K562 (cell line): ENCODE measurements around the gene CEACAM18. TPM values are rescaled to one million over a fixed set of nuclear protein-coding genes. Genes with fewer than 3 reads are reported as not detected.
A peak's percentile ranks its signal among the peaks of the same experiment; 100 is the strongest.

ENCODE experiments used
- ATAC-seq: fragments of 200-7000 bp; cut with Tn5 transposase; 3 replicates; pipeline ENCODE4 v1.9.1; 2020; ENCODE audit warnings: moderate library complexity
- BruUV-seq: library from RNA; stranded (reverse); fragments of 400-500 nt; replicated peaks from 2 replicates; lab custom pipeline; 2021; lab: Mats Ljungman, UMichigan
- CTCF ChIA-PET: fragments of 300-600 bp; formaldehyde crosslinking; extraction: SDS; loops from one replicate; lab custom pipeline; 2021; ENCODE audit warnings: low intra/inter-chr PET ratio; lab: Yijun Ruan, JAX
- POLR2A ChIA-PET: fragments of 300-600, 350-650 bp; sonication (Branson Sonifier 250); formaldehyde crosslinking; extraction: SDS; loops from one replicate; lab custom pipeline; 2021; ENCODE audit warnings: antibody characterized with exemption, inconsistent platforms; lab: Yijun Ruan, JAX
- DNase-seq, 4 experiments: peaks; one replicate each; pipeline versions ENCODE4 v3.0.0 to v3.0.0-alpha.2; 2011 to 2018; ENCODE audit warnings: low spot score in 3 of 4, mixed read lengths in 3 of 4; ENCODE audit errors: extremely low read depth in 1 of 4
- FAIRE-seq: peaks from 2 replicates; lab custom pipeline; 2011; peaks lifted over from hg19 to GRCh38; lab: Jason Lieb, UNC
- H2AFZ ChIP-seq: 2 replicates; pipeline ENCODE4 v1.6.0; 2011; ENCODE audit warnings: low read depth, low read length, control low read depth, inconsistent platforms
- H3K27ac ChIP-seq: fragments of 200-600 bp; 3 replicates; pipeline ENCODE4 v1.8.0; 2011; ENCODE audit warnings: low read depth, mild to moderate bottlenecking, control low read depth, inconsistent platforms, low read length, moderate library complexity, mixed read lengths; ENCODE audit errors: extremely low read depth
- H3K27me3 ChIP-seq, 2 experiments: fragments of 300-600 bp in 1 of 2; 2 replicates in 1 of 2; 3 replicates in 1 of 2; pipeline versions ENCODE4 v1.6.0 to v1.8.0; 2011; ENCODE audit warnings: inconsistent platforms in 2 of 2, low read length in 2 of 2, mild to moderate bottlenecking in 1 of 2, mixed read lengths in 1 of 2, moderate library complexity in 1 of 2; ENCODE audit not compliant: control insufficient read depth in 2 of 2, insufficient read depth in 2 of 2
- H3K36me3 ChIP-seq: fragments of 300-600 bp; 3 replicates; pipeline ENCODE4 v1.8.0; 2011; ENCODE audit warnings: mild to moderate bottlenecking, low read length, inconsistent platforms; ENCODE audit not compliant: control insufficient read depth, insufficient read depth
- H3K4me1 ChIP-seq, 2 experiments: fragments of 200-600 bp in 1 of 2; replicated peaks in 1 of 2; 2 replicates in 1 of 2; 3 replicates in 1 of 2; pipeline versions ENCODE4 v1.5.1 to v1.8.0; 2011; ENCODE audit warnings: inconsistent platforms in 2 of 2, low read length in 2 of 2, mild to moderate bottlenecking in 1 of 2, mixed read lengths in 1 of 2, moderate library complexity in 1 of 2; ENCODE audit not compliant: control insufficient read depth in 2 of 2, insufficient read depth in 2 of 2
- H3K4me2 ChIP-seq: 2 replicates; pipeline ENCODE4 v1.6.1; 2011; ENCODE audit warnings: low read length, control low read depth, inconsistent platforms, mixed read lengths; ENCODE audit not compliant: insufficient read depth
- H3K4me3 ChIP-seq: fragments of 200-600 bp; sonication (generic), shearing (Covaris generic); 2 replicates; pipeline ENCODE4 v1.5.1; 2016; ENCODE audit warnings: control low read depth, inconsistent platforms
- H3K79me2 ChIP-seq: fragments of 200-600 bp; 3 replicates; pipeline ENCODE4 v1.8.0; 2011; ENCODE audit warnings: low read length, inconsistent platforms; ENCODE audit not compliant: control insufficient read depth, insufficient read depth
- H3K9ac ChIP-seq, 2 experiments: 2 replicates each; pipeline versions ENCODE4 v1.6.0 to v1.6.1; 2011; ENCODE audit warnings: low read depth in 2 of 2, low read length in 2 of 2, control low read depth in 1 of 2, inconsistent platforms in 1 of 2, mild to moderate bottlenecking in 1 of 2, mixed read lengths in 1 of 2; ENCODE audit not compliant: insufficient read depth in 1 of 2
- H3K9me1 ChIP-seq: one replicate; pipeline ENCODE4 v1.6.0; 2011; ENCODE audit warnings: inconsistent platforms, mild to moderate bottlenecking, low read length, moderate library complexity; ENCODE audit not compliant: control insufficient read depth, insufficient read depth
- H3K9me3 ChIP-seq: replicated peaks from 2 replicates; pipeline ENCODE4 v1.5.1; 2011; ENCODE audit warnings: low read depth, low read length, inconsistent platforms; ENCODE audit not compliant: control insufficient read depth, insufficient read depth
- H4K20me1 ChIP-seq: replicated peaks from 2 replicates; pipeline ENCODE4 v1.6.1; 2011; ENCODE audit warnings: low read length, inconsistent platforms, mixed read lengths; ENCODE audit not compliant: control insufficient read depth, insufficient read depth
- ETV1 ChIP-seq: fragments of 450-650 bp; conservative IDR thresholded peaks from 2 replicates; pipeline ENCODE4 v1.6.1; 2016; ENCODE audit warnings: missing genetic modification characterization, control low read depth, low read depth, missing compliant biosample characterization
- NR3C1 ChIP-seq: sonication (generic); formaldehyde crosslinking; IDR thresholded peaks from 2 replicates; pipeline ENCODE4 v1.8.1; 2022; ENCODE audit warnings: missing genetic modification reagents
- RFX1 ChIP-seq: fragments of 450-650 bp; IDR thresholded peaks from 2 replicates; pipeline ENCODE4 v1.6.1; 2016; ENCODE audit warnings: mild to moderate bottlenecking, moderate library complexity
- TEAD1 ChIP-seq, 2 experiments: fragments of 450-650 bp in 1 of 2; sonication (generic) in 1 of 2; formaldehyde crosslinking; IDR thresholded peaks; 2 replicates each; pipeline versions ENCODE4 v1.4.0 to v1.8.0; 2020 to 2022; ENCODE audit warnings: mild to moderate bottlenecking in 2 of 2, missing genetic modification reagents in 1 of 2
- ZNF644 ChIP-seq: fragments of 200-800 bp; sonication (Bioruptor generic); IDR thresholded peaks from 2 replicates; pipeline ENCODE4 v1.6.1; 2016; ENCODE audit warnings: low read depth, missing genetic modification characterization, missing compliant biosample characterization
- WGBS: fragments of 100-300 bp; shearing (Covaris generic); methylation state at CpG from one replicate; pipeline ENCODE4 v1.1.6; 2016; ENCODE audit warnings: low coverage, mixed read lengths; ENCODE audit not compliant: insufficient coverage; ENCODE audit errors: missing lambda C conversion rate; 5-methylcytosine and 5-hydroxymethylcytosine counted together
- in situ Hi-C: fragments of 300-500 bp; cut with MboI; formaldehyde crosslinking; loops from 4 replicates; pipeline ENCODE4 v1.15.0; 2018; ENCODE audit warnings: inconsistent platforms, mixed read lengths
- intact Hi-C: fragments of 100-400 bp; cut with micrococcal nuclease; formaldehyde crosslinking; loops from 2 replicates; pipeline ENCODE4 v1.14.2; 2022
- polyA plus RNA-seq, 8 experiments: library from polyadenylated mRNA; depleted of rRNA in 4 of 8; stranded (reverse) in 5 of 8; unstranded in 3 of 8; fragments of >200 nt; fragmentation: Nextera tagmentation in 2 of 8; fragmentation: Illumina TruSeq in 1 of 8; extraction: Ambion mirVana in 2 of 8; extraction: Trizol in 1 of 8; gene quantifications; 2 replicates each; pipeline versions ENCODE4 v1.2.1 to v1.2.3, GENCODE V29; 2011 to 2014; ENCODE audit warnings: inconsistent platforms in 1 of 8, missing spikeins in 1 of 8
- total RNA-seq, 7 experiments: library from RNA; depleted of rRNA in 6 of 7; stranded (reverse); fragments of >200 nt in 6 of 7; fragmentation: Illumina TruSeq in 2 of 7; extraction: Trizol in 2 of 7; gene quantifications; 2 replicates each; pipeline versions ENCODE4 v1.2.1 to v1.2.3, GENCODE V29; 2011 to 2021; ENCODE audit warnings: low replicate concordance in 1 of 7
- TF ChIP-seq, protein P1 (sequence below), 2 experiments: fragments of 200-800 bp in 1 of 2; sonication (Bioruptor generic) in 1 of 2; sonication (generic) in 1 of 2; formaldehyde crosslinking in 1 of 2; IDR thresholded peaks in 1 of 2; conservative IDR thresholded peaks in 1 of 2; 2 replicates each; pipeline versions ENCODE4 v1.5.0 to v1.6.1; 2016 to 2020; ENCODE audit warnings: missing compliant biosample characterization in 1 of 2, missing genetic modification characterization in 1 of 2, missing genetic modification reagents in 1 of 2
- TF ChIP-seq, protein P2 (sequence below): sonication (generic); formaldehyde crosslinking; IDR thresholded peaks from 2 replicates; pipeline ENCODE4 v1.8.0; 2022; ENCODE audit warnings: missing genetic modification reagents, mild to moderate bottlenecking, borderline replicate concordance

CEACAM18 gene
- total and polyA plus RNA-seq, 9 of the 15 experiments (the other 6 are each of a cell fraction or from before 2014, with no cell fraction given), result 0.08 to 0.24 (median 0.15) TPM; not detected in 3

GRCh38 chr19:51524666-51525264 is 46.4 kb downstream of the CEACAM18 start (continued):
- no peak for TF ChIP-seq RFX1
- 0 out of 2 replicates have a peak, but pooled peaks have one; percentile 27 for TF ChIP-seq ZNF644 (tag)
- TF ChIP-seq, protein P1, sequence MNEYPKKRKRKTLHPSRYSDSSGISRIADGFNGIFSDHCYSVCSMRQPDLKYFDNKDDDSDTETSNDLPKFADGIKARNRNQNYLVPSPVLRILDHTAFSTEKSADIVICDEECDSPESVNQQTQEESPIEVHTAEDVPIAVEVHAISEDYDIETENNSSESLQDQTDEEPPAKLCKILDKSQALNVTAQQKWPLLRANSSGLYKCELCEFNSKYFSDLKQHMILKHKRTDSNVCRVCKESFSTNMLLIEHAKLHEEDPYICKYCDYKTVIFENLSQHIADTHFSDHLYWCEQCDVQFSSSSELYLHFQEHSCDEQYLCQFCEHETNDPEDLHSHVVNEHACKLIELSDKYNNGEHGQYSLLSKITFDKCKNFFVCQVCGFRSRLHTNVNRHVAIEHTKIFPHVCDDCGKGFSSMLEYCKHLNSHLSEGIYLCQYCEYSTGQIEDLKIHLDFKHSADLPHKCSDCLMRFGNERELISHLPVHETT (CRISPR knock-in tag; conservative IDR thresholded peaks at IDR 0.05 in 1 of 2, IDR thresholded peaks at IDR 0.05 in 1 of 2), result 0 out of 4 replicates have a peak, but pooled peaks of 1 of the 2 experiments have one; percentile 11
- TF ChIP-seq, all 486 proteins: peak for 11

GRCh38 chr19:51525651-51526050 is 47.3 kb downstream of the CEACAM18 start:
- CTCF ChIA-PET, result no interaction called here
- POLR2A ChIA-PET, result interaction anchor here (0.6 to 1.0 kb wide), 3 partner anchors 12 to 136 kb away, joined by 3 read pairs; no protein-coding TSS in a partner anchor
- Histone ChIP-seq H3K9me3 (no peaks in the 10 kb centered on the region), H3K4me1 (peaks cover 36 to 40% of the 10 kb centered on the region in 2 experiments), H3K4me3 (no peak overlapping the region), H3K9me1 (no peaks in the 10 kb centered on the region), H3K4me2 (no peak overlapping the region), H3K9ac (peak overlapping the region in 1 of 2 experiments; percentile 82; a peak in 2 of 4 replicates), H4K20me1 (no peaks in the 10 kb centered on the region), H3K36me3 (no peaks in the 10 kb centered on the region), H3K27me3 (no peaks in the 10 kb centered on the region), H2AFZ (peak overlapping the region; percentile 85), H3K27ac (no peak overlapping the region; the same call in 2 of the 3 replicates), H3K79me2 (no peaks in the 10 kb centered on the region)
- ATAC-seq (peak; percentile 46), FAIRE-seq (no peak), DNase-seq (peak in 1 of 4 experiments; percentile 10)
- in situ Hi-C loops (no loop called here), intact Hi-C loops (no loop called here)
- no TSS peak for BruUV-seq
- 56% methylated on average over 4 of the region's 4 CpGs for WGBS
- no peak for TF ChIP-seq ETV1 (tag)
- TF ChIP-seq NR3C1 (CRISPR knock-in tag), result no peak
- TF ChIP-seq TEAD1 (CRISPR knock-in tag; IDR thresholded peaks at IDR 0.05), result no peak
- TF ChIP-seq, protein P2, sequence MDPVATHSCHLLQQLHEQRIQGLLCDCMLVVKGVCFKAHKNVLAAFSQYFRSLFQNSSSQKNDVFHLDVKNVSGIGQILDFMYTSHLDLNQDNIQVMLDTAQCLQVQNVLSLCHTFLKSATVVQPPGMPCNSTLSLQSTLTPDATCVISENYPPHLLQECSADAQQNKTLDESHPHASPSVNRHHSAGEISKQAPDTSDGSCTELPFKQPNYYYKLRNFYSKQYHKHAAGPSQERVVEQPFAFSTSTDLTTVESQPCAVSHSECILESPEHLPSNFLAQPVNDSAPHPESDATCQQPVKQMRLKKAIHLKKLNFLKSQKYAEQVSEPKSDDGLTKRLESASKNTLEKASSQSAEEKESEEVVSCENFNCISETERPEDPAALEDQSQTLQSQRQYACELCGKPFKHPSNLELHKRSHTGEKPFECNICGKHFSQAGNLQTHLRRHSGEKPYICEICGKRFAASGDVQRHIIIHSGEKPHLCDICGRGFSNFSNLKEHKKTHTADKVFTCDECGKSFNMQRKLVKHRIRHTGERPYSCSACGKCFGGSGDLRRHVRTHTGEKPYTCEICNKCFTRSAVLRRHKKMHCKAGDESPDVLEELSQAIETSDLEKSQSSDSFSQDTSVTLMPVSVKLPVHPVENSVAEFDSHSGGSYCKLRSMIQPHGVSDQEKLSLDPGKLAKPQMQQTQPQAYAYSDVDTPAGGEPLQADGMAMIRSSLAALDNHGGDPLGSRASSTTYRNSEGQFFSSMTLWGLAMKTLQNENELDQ (CRISPR knock-in tag), result no peak
